Karpas-422 (cell line): ENCODE data around the gene KCNC1. TPM values are rescaled to one million over a fixed set of nuclear protein-coding genes. Genes with fewer than 3 reads are reported as not detected.

ENCODE experiments used
- DNase-seq: peaks from one replicate; pipeline ENCODE4 v3.0.0-alpha.2; 2015
- H2AFZ ChIP-seq: fragments of 200-600 bp; sonication (generic); 2 replicates; pipeline ENCODE4 v1.6.1; 2014; ENCODE audit warnings: antibody characterized with exemption, low read length, mixed read lengths
- H3K27ac ChIP-seq: fragments of 200-600 bp; sonication (generic); 2 replicates; pipeline ENCODE4 v1.5.1; 2014; ENCODE audit warnings: mild to moderate bottlenecking, low read length, moderate library complexity
- H3K27me3 ChIP-seq: fragments of 200-600 bp; sonication (generic); 2 replicates; pipeline ENCODE4 v1.6.1; 2014; ENCODE audit warnings: low read length, mixed read lengths
- H3K36me3 ChIP-seq: fragments of 200-600 bp; sonication (generic); 2 replicates; pipeline ENCODE4 v1.6.1; 2014; ENCODE audit warnings: low read length, mixed read lengths; ENCODE audit not compliant: insufficient read depth
- H3K4me1 ChIP-seq: fragments of 200-600 bp; sonication (generic); 2 replicates; pipeline ENCODE4 v1.6.1; 2014; ENCODE audit warnings: mild to moderate bottlenecking, low read length, mixed read lengths
- H3K4me2 ChIP-seq: fragments of 200-600 bp; sonication (generic); 2 replicates; pipeline ENCODE4 v1.6.1; 2014; ENCODE audit warnings: low read length, low read depth, mild to moderate bottlenecking; ENCODE audit not compliant: poor library complexity, severe bottlenecking
- H3K4me3 ChIP-seq: fragments of 200-600 bp; sonication (generic); 2 replicates; pipeline ENCODE4 v1.5.1; 2014; ENCODE audit warnings: mild to moderate bottlenecking, antibody characterized with exemption, low read length, mixed read lengths
- H3K79me2 ChIP-seq: fragments of 200-600 bp; sonication (generic); 2 replicates; pipeline ENCODE4 v1.6.1; 2014; ENCODE audit warnings: mild to moderate bottlenecking, low read length, mixed read lengths
- H3K9ac ChIP-seq: fragments of 200-600 bp; sonication (generic); 2 replicates; pipeline ENCODE4 v1.6.0; 2014; ENCODE audit warnings: low read length
- H3K9me2 ChIP-seq: fragments of 200-600 bp; sonication (generic), shearing (Covaris generic); replicated peaks from 2 replicates; pipeline ENCODE4 v1.6.0; 2014; ENCODE audit warnings: mild to moderate bottlenecking, low read length, moderate library complexity; ENCODE audit not compliant: insufficient read depth
- H3K9me3 ChIP-seq: fragments of 300-700, 200-600 bp; sonication (generic); 2 replicates; pipeline ENCODE4 v1.6.1; 2014; ENCODE audit warnings: low read length, mixed read lengths
- H4K20me1 ChIP-seq: fragments of 200-600 bp; sonication (generic); 2 replicates; pipeline ENCODE4 v1.6.1; 2014; ENCODE audit warnings: mild to moderate bottlenecking, antibody characterized with exemption, low read length, low read depth; ENCODE audit not compliant: insufficient read depth
- total RNA-seq: library from RNA; depleted of rRNA; stranded (reverse); fragments of >200 nt; shearing (Covaris generic); gene quantifications from 2 replicates; pipeline ENCODE4 v1.2.3, GENCODE V29; 2014; ENCODE audit warnings: low replicate concordance

The KCNC1 gene
- total RNA-seq, 1 experiment from 2014 or later = not detected

DNA sequence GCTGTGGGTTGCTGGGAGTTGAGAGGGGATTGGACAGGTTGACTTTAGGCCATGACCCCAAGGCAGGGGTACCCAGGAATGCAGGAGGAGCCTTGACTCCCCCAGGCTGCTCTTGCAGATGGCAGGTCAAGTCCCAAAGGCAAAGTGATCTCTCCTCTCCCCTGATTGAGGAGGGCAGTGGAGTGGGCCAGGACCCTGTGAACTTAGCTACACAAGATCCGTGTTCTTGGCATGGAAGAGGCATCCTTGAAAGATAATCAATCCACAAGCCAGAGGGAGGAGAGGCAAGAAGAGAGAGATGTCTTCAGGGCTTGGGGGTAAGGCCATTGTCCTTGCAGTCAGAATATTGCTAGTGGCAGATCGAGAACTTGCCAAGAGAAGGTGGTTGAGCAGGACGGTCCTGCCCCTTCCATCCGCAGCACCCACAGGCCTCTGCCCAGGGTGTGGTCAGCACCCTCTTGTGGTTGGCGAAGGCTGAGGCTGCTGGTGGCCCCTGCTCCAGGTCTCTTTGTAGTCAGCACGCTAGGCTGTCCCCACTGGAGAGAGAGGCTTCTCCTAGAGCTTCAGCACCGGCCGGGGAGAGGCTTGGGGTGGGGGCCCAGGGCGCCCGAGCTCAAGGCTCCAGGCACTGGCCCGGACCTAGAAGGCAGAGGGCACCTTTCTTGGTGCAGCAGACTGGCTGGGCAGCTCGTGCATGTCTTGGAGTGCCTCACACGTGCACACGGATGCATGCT is 45.4 kb downstream of the KCNC1 start:
- Histone ChIP-seq H3K27me3 (no peaks in the 10 kb centered on the region), H3K4me3 (no peak overlapping the region), H4K20me1 (peaks cover 3% of the 10 kb centered on the region; the same call in 1 of the 2 replicates), H3K9ac (no peak overlapping the region), H3K36me3 (no peaks in the 10 kb centered on the region), H3K79me2 (no peaks in the 10 kb centered on the region), H3K9me2 (no peaks in the 10 kb centered on the region), H2AFZ (no peak overlapping the region), H3K4me2 (no peak overlapping the region), H3K9me3 (no peaks in the 10 kb centered on the region), H3K4me1 (no peaks in the 10 kb centered on the region), H3K27ac (no peak overlapping the region)
- DNase-seq = no peak

DNA sequence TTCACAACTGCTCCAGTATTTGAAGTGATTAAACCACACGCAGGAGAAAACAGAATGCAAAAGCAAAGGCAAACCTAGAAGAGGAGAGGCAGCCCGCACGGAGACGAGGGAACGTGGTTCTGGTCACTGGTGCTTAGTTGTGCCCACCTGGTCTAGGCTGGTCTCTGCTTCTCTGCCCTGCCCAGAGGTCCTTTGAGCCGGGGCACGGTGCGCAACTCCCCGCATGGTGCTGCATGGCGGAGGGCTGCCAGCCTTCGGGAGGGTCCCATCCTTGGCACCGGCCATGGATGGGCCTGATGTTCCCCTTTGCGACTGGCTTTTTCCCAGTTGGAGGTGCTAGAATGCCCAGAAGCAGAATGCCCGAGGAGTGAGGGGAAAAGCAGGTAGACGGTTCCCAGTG is 46.1 kb downstream of the KCNC1 start:
- Histone ChIP-seq H3K4me1 (no peaks in the 10 kb centered on the region), H3K79me2 (no peaks in the 10 kb centered on the region), H3K4me2 (no peak overlapping the region), H2AFZ (no peak overlapping the region), H3K9me2 (no peaks in the 10 kb centered on the region), H3K27me3 (no peaks in the 10 kb centered on the region), H3K27ac (no peak overlapping the region), H3K36me3 (no peaks in the 10 kb centered on the region), H3K4me3 (no peak overlapping the region), H3K9ac (no peak overlapping the region), H4K20me1 (peaks cover 3% of the 10 kb centered on the region; the same call in 1 of the 2 replicates), H3K9me3 (no peaks in the 10 kb centered on the region)
- no peak for DNase-seq

- H3K36me3 ChIP-seq = no peaks in the 10 kb centered on the region
- no peak for DNase-seq
- no peaks in the 10 kb centered on the region for H3K79me2 ChIP-seq
- no peaks in the 10 kb centered on the region for H3K9me3 ChIP-seq
- no peaks in the 10 kb centered on the region for H3K9me2 ChIP-seq
- H4K20me1 ChIP-seq = peaks cover 3% of the 10 kb centered on the region; the same call in 1 of the 2 replicates
- no peaks in the 10 kb centered on the region for H3K4me1 ChIP-seq
- no peak overlapping the region for H2AFZ ChIP-seq
- H3K4me3 ChIP-seq = no peak overlapping the region
- no peak overlapping the region for H3K4me2 ChIP-seq
- no peak overlapping the region for H3K9ac ChIP-seq
- H3K27me3 ChIP-seq = no peaks in the 10 kb centered on the region
- H3K27ac ChIP-seq = no peak overlapping the region
These were observed 46.6 kb downstream of the KCNC1 start for GRCh38 chr11:17781221-17781620.

DNA sequence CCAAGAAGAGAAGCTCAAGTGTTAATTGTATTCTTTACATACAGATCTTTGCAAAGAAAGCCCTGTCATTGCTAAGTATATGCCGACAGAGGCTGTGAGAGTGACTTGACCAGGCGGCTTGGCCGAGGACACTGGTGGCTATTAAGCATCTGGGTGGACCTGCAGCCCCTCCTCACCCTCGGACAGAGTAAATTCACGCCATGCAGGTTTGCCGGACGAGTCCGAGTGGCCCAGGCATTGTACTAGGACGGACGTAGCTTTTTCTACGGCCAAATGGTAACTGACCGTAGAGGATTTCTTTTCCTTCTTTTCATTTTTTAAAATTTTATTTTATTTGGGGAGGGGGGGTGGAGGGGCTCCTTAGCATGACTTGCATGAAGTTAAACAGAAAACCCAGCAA is 47.0 kb downstream of the KCNC1 start:
- DNase-seq = no peak
- Histone ChIP-seq H3K36me3 (no peaks in the 10 kb centered on the region), H3K4me2 (no peak overlapping the region), H3K27ac (no peak overlapping the region), H3K9ac (no peak overlapping the region), H3K4me3 (no peak overlapping the region), H2AFZ (no peak overlapping the region), H4K20me1 (peaks cover 3% of the 10 kb centered on the region; the same call in 1 of the 2 replicates), H3K79me2 (no peaks in the 10 kb centered on the region), H3K9me2 (no peaks in the 10 kb centered on the region), H3K4me1 (no peaks in the 10 kb centered on the region), H3K27me3 (no peaks in the 10 kb centered on the region), H3K9me3 (no peaks in the 10 kb centered on the region)

GRCh38 chr11:17782145-17782544 is 47.6 kb downstream of the KCNC1 start:
- Histone ChIP-seq H3K4me3 (no peak overlapping the region), H4K20me1 (peaks cover 3% of the 10 kb centered on the region; the same call in 1 of the 2 replicates), H3K4me1 (no peaks in the 10 kb centered on the region), H3K27me3 (no peaks in the 10 kb centered on the region), H3K79me2 (no peaks in the 10 kb centered on the region), H3K9me2 (no peaks in the 10 kb centered on the region), H3K4me2 (no peak overlapping the region), H3K9ac (no peak overlapping the region), H2AFZ (no peak overlapping the region), H3K36me3 (no peaks in the 10 kb centered on the region), H3K9me3 (no peaks in the 10 kb centered on the region), H3K27ac (no peak overlapping the region)
- no peak for DNase-seq

- Histone ChIP-seq H3K9me3 (no peaks in the 10 kb centered on the region), H3K4me1 (no peaks in the 10 kb centered on the region), H3K27me3 (no peaks in the 10 kb centered on the region), H2AFZ (no peak overlapping the region), H3K27ac (no peak overlapping the region), H3K9me2 (no peaks in the 10 kb centered on the region), H3K4me3 (no peak overlapping the region), H4K20me1 (peaks cover 3% of the 10 kb centered on the region; the same call in 1 of the 2 replicates), H3K79me2 (no peaks in the 10 kb centered on the region), H3K9ac (no peak overlapping the region), H3K4me2 (no peak overlapping the region), H3K36me3 (no peaks in the 10 kb centered on the region)
- DNase-seq = no peak
These were observed 48.2 kb downstream of the KCNC1 start for GRCh38 chr11:17782603-17783337.

- Histone ChIP-seq H3K4me2 (no peak overlapping the region), H3K9me3 (no peaks in the 10 kb centered on the region), H2AFZ (no peak overlapping the region), H3K4me1 (no peaks in the 10 kb centered on the region), H3K79me2 (no peaks in the 10 kb centered on the region), H3K27me3 (no peaks in the 10 kb centered on the region), H3K9me2 (no peaks in the 10 kb centered on the region), H3K9ac (no peak overlapping the region), H3K4me3 (no peak overlapping the region), H3K36me3 (no peaks in the 10 kb centered on the region), H3K27ac (no peak overlapping the region), H4K20me1 (peaks cover 3% of the 10 kb centered on the region; the same call in 1 of the 2 replicates)
- no peak for DNase-seq
These were observed 49.3 kb downstream of the KCNC1 start for GRCh38 chr11:17783878-17784277.

GRCh38 chr11:17786824-17787525 is 52.4 kb downstream of the KCNC1 start:
- no peak for DNase-seq
- no peak overlapping the region for H3K9ac ChIP-seq
- H2AFZ ChIP-seq = no peak overlapping the region

More at GRCh38 chr11:17786824-17787525, 52.4 kb downstream of the KCNC1 start:
- no peaks in the 10 kb centered on the region for H3K9me3 ChIP-seq
- H3K27me3 ChIP-seq = no peaks in the 10 kb centered on the region
- peaks cover 3% of the 10 kb centered on the region; the same call in 1 of the 2 replicates for H4K20me1 ChIP-seq
- no peaks in the 10 kb centered on the region for H3K4me1 ChIP-seq
- no peak overlapping the region for H3K4me3 ChIP-seq
- H3K4me2 ChIP-seq = no peak overlapping the region
- no peaks in the 10 kb centered on the region for H3K36me3 ChIP-seq
- no peak overlapping the region for H3K27ac ChIP-seq
- no peaks in the 10 kb centered on the region for H3K79me2 ChIP-seq
- no peaks in the 10 kb centered on the region for H3K9me2 ChIP-seq
